SK-N-SH treated with all-trans-retinoic acid at 6 μM for 48 hours (cell line): ENCODE measurements around the gene ZNF529.

ENCODE experiments used
- ATAC-seq: fragments of 200-7000 bp; cut with Tn5 transposase; 3 replicates; pipeline ENCODE4 v1.9.1; 2020; ENCODE audit warnings: mild to moderate bottlenecking, moderate library complexity
- ARNTL ChIP-seq: fragments of 450-650 bp; formaldehyde crosslinking; IDR thresholded peaks from 2 replicates; pipeline ENCODE4 v1.5.0; 2020; ENCODE audit warnings: low read depth, mild to moderate bottlenecking, moderate library complexity, borderline replicate concordance
- BACH2 ChIP-seq: fragments of 250-450 bp; sonication (Bioruptor Pico); IDR thresholded peaks from 2 replicates; pipeline ENCODE4 v1.9.0; 2021; ENCODE audit warnings: mild to moderate bottlenecking, borderline replicate concordance
- CSDC2 ChIP-seq: fragments of 250-450 bp; sonication (Bioruptor Pico); IDR thresholded peaks from 2 replicates; pipeline ENCODE4 v1.5.0; 2020; ENCODE audit warnings: mild to moderate bottlenecking, moderate library complexity
- CSRNP3 ChIP-seq: fragments of 250-450 bp; sonication (Bioruptor Pico); IDR thresholded peaks from 2 replicates; pipeline ENCODE4 v1.5.1; 2021; ENCODE audit warnings: mild to moderate bottlenecking, moderate library complexity
- ESRRG ChIP-seq: fragments of 250-450 bp; sonication (Bioruptor Pico); IDR thresholded peaks from 2 replicates; pipeline ENCODE4 v1.6.1; 2021; ENCODE audit warnings: mild to moderate bottlenecking
- ISL1 ChIP-seq: fragments of 250-450 bp; sonication (Bioruptor Pico); IDR thresholded peaks from 2 replicates; pipeline ENCODE4 v2.1.2; 2022; ENCODE audit warnings: mild to moderate bottlenecking, moderate library complexity
- OSR1 ChIP-seq: fragments of 250-450 bp; sonication (Bioruptor Pico); IDR thresholded peaks from 2 replicates; pipeline ENCODE4 v1.8.0; 2022; ENCODE audit warnings: moderate library complexity, mild to moderate bottlenecking, inconsistent platforms
- PATZ1 ChIP-seq: fragments of 250-450 bp; sonication (Bioruptor Pico); IDR thresholded peaks from 2 replicates; pipeline ENCODE4 v1.8.0; 2020; ENCODE audit warnings: mild to moderate bottlenecking, moderate library complexity, borderline replicate concordance
- RARB ChIP-seq: fragments of 250-450 bp; sonication (Bioruptor Pico); IDR thresholded peaks from 2 replicates; pipeline ENCODE4 v1.8.0; 2021; ENCODE audit warnings: mild to moderate bottlenecking, moderate library complexity
- SNAI2 ChIP-seq: fragments of 250-450 bp; sonication (Bioruptor Pico); IDR thresholded peaks from 2 replicates; pipeline ENCODE4 v1.5.0; 2020; ENCODE audit warnings: mild to moderate bottlenecking, moderate library complexity
- TCF4 ChIP-seq: fragments of 250-450 bp; sonication (Bioruptor Pico); IDR thresholded peaks from 2 replicates; pipeline ENCODE4 v1.8.0; 2021; ENCODE audit warnings: mild to moderate bottlenecking, moderate library complexity, borderline replicate concordance
- TOX ChIP-seq: fragments of 250-450 bp; sonication (Bioruptor Pico); IDR thresholded peaks from 2 replicates; pipeline ENCODE4 v1.8.0; 2021; ENCODE audit warnings: mild to moderate bottlenecking, moderate library complexity, borderline replicate concordance
- ZNF565 ChIP-seq: fragments of 450-650 bp; formaldehyde crosslinking; conservative IDR thresholded peaks from 2 replicates; pipeline ENCODE4 v1.5.0; 2020; ENCODE audit warnings: low read depth, mild to moderate bottlenecking, moderate library complexity
- ZNF8 ChIP-seq: fragments of 450-650 bp; formaldehyde crosslinking; IDR thresholded peaks from 2 replicates; pipeline ENCODE4 v1.5.0; 2020; ENCODE audit warnings: mild to moderate bottlenecking, moderate library complexity
- TF ChIP-seq, protein P1 (sequence below): fragments of 250-450 bp; sonication (Bioruptor Pico); IDR thresholded peaks from 2 replicates; pipeline ENCODE4 v1.5.1; 2020; ENCODE audit warnings: low read depth, mild to moderate bottlenecking, moderate library complexity
- TF ChIP-seq, protein P2 (sequence below): fragments of 250-450 bp; sonication (Bioruptor Pico); IDR thresholded peaks from 2 replicates; pipeline ENCODE4 v1.8.0; 2021; ENCODE audit warnings: low read depth, mild to moderate bottlenecking, moderate library complexity, borderline replicate concordance
- TF ChIP-seq, protein P3 (sequence below): fragments of 250-450 bp; sonication (Bioruptor Pico); IDR thresholded peaks from 2 replicates; pipeline ENCODE4 v1.5.0; 2020; ENCODE audit warnings: mild to moderate bottlenecking, moderate library complexity

The ZNF529 gene

DNA sequence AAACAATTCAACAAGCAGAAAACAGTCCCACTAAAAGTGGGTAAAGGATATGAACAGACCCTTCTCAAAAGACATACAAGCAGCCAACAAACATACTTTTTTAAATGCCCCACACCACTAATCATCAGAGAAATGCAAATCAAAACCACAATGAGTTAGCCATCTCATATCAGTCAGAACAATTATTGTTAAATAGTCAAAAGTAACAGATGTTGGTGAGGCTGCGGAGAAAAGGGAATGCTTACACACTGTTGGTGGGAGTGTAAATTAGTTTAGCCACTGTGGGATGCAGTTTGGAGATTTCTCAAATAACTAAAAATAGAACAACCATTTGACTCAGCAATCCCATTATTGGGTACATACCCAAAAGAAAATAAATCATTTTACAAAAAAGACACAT is 8.7 kb downstream of the ZNF529 start:
- no peak for ATAC-seq
- TF ChIP-seq, protein P1, sequence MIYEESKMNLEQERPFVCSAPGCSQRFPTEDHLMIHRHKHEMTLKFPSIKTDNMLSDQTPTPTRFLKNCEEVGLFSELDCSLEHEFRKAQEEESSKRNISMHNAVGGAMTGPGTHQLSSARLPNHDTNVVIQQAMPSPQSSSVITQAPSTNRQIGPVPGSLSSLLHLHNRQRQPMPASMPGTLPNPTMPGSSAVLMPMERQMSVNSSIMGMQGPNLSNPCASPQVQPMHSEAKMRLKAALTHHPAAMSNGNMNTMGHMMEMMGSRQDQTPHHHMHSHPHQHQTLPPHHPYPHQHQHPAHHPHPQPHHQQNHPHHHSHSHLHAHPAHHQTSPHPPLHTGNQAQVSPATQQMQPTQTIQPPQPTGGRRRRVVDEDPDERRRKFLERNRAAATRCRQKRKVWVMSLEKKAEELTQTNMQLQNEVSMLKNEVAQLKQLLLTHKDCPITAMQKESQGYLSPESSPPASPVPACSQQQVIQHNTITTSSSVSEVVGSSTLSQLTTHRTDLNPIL (CRISPR knock-in tag) = no peak
- no peak for TF ChIP-seq ZNF8
- TF ChIP-seq SNAI2 (CRISPR knock-in tag) = no peak
- TF ChIP-seq CSRNP3 (CRISPR knock-in tag) = no peak
- TF ChIP-seq, all 23 proteins: peak for 0

DNA sequence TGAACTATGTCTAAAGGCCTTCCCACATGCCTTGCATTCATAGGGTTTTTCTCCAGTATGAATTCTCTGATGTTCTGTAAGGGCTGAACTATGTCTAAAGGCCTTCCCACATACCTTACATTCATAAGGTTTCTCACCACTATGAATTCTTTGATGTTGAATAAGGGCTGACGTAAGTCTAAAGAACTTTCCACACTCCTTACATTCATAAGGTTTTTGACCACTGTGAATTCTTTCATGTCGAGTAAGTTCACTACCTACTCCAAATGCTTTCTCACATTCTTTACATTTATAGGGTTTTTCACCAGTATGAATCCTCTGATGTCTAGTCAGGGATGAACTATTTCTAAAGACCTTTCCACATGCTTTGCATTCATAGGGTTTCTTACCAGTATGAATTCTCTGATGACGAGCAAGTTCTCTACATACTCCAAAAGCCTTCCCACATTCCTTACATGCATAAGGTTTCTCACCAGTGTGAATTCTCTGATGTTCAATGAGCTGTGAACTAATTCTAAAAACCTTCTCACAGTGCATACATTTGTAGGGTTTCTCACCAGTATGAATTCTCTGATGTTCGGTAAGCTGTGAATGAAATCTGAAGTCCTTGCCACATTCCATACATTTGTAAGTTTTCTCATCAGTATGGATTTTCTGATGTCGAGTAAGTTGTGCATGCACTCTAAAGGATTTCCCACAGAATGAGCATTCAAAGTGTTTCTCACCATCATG is 25.9 kb downstream of the ZNF529 start:
- no peak for TF ChIP-seq PATZ1
- TF ChIP-seq TOX (CRISPR knock-in tag) = no peak
- TF ChIP-seq OSR1 (CRISPR knock-in tag) = no peak
- TF ChIP-seq CSRNP3 (CRISPR knock-in tag) = no peak
- TF ChIP-seq, protein P2, sequence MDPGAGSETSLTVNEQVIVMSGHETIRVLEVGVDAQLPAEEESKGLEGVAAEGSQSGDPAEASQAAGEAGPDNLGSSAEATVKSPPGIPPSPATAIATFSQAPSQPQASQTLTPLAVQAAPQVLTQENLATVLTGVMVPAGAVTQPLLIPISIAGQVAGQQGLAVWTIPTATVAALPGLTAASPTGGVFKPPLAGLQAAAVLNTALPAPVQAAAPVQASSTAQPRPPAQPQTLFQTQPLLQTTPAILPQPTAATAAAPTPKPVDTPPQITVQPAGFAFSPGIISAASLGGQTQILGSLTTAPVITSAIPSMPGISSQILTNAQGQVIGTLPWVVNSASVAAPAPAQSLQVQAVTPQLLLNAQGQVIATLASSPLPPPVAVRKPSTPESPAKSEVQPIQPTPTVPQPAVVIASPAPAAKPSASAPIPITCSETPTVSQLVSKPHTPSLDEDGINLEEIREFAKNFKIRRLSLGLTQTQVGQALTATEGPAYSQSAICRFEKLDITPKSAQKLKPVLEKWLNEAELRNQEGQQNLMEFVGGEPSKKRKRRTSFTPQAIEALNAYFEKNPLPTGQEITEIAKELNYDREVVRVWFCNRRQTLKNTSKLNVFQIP (CRISPR knock-in tag) = no peak
- no peak for TF ChIP-seq BACH2 (CRISPR knock-in tag)
- no peak for TF ChIP-seq ARNTL (CRISPR knock-in tag)
- no peak for TF ChIP-seq ESRRG (CRISPR knock-in tag)
- TF ChIP-seq CSDC2 = no peak
- no peak for TF ChIP-seq ZNF8
- no peak for ATAC-seq

- TF ChIP-seq ZNF8 = no peak
- ATAC-seq = no peak; the same call in 1 of the 3 replicates
Measured at GRCh38 chr19:36528921-36529518, 44.1 kb downstream of the ZNF529 start.

- 0 out of 2 replicates have a peak, but pooled peaks have one; percentile 53 for TF ChIP-seq CSDC2
- no peak for TF ChIP-seq TCF4 (CRISPR knock-in tag)
- ATAC-seq = peak; percentile 97
Measured at GRCh38 chr19:36528194-36528920, 44.7 kb downstream of the ZNF529 start, which contains the start of gene ZNF260. TSS of gene ZNF260 (minus strand) at chr19:36528271. CDS start at chr19:36515238, 13,033 bp downstream.

DNA sequence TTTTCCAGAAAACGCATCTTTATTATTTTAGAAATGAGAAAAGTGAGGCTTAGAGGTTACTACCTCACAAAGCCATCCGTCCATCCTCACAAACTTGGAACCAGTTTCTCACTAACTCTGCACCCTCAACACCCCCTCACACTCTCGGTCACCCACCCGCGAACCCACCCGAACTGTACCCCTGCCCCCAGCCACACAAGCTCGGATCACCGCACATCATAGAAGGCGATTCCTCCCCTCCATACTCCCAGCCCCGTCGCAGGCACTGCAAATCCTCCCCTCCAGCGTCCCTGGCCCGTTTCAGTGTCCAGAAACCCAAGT is 45.3 kb downstream of the ZNF529 start:
- peak; percentile 21; the same call in 2 of the 3 replicates for ATAC-seq
- TF ChIP-seq, protein P3, sequence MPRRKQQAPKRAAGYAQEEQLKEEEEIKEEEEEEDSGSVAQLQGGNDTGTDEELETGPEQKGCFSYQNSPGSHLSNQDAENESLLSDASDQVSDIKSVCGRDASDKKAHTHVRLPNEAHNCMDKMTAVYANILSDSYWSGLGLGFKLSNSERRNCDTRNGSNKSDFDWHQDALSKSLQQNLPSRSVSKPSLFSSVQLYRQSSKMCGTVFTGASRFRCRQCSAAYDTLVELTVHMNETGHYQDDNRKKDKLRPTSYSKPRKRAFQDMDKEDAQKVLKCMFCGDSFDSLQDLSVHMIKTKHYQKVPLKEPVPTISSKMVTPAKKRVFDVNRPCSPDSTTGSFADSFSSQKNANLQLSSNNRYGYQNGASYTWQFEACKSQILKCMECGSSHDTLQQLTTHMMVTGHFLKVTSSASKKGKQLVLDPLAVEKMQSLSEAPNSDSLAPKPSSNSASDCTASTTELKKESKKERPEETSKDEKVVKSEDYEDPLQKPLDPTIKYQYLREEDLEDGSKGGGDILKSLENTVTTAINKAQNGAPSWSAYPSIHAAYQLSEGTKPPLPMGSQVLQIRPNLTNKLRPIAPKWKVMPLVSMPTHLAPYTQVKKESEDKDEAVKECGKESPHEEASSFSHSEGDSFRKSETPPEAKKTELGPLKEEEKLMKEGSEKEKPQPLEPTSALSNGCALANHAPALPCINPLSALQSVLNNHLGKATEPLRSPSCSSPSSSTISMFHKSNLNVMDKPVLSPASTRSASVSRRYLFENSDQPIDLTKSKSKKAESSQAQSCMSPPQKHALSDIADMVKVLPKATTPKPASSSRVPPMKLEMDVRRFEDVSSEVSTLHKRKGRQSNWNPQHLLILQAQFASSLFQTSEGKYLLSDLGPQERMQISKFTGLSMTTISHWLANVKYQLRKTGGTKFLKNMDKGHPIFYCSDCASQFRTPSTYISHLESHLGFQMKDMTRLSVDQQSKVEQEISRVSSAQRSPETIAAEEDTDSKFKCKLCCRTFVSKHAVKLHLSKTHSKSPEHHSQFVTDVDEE (CRISPR knock-in tag) = no peak
- TF ChIP-seq CSRNP3 (CRISPR knock-in tag) (no peak), ISL1 (CRISPR knock-in tag) (no peak), RARB (CRISPR knock-in tag) (no peak), ARNTL (CRISPR knock-in tag) (no peak), TOX (CRISPR knock-in tag) (no peak), ZNF565 (CRISPR knock-in tag) (no peak), ZNF8 (no peak)
- TF ChIP-seq, protein P2 (CRISPR knock-in tag) = no peak
